ENCODE results near the gene AIP. TPM values are rescaled to one million over a fixed set of nuclear protein-coding genes. Genes with fewer than 3 reads are reported as not detected.

The AIP gene
- total and polyA plus RNA-seq, 9 of the 15 experiments (the other 6 are each of a cell fraction or from before 2014, with no cell fraction given): 5.2 to 92.5 (median 52.7) TPM

GRCh38 chr11:67535561-67535960 is 52.7 kb downstream of the AIP start:
- CTCF ChIA-PET (ENCODE audit: low intra/inter-chr PET ratio): no interaction called here
- DNase-seq (ENCODE audit: extremely low read depth in 1 of 4, low spot score in 3 of 4): no peak
- BruUV-seq (replicated peaks): no TSS peak
- Histone ChIP-seq H3K9me3 (replicated peaks; ENCODE audit: control insufficient read depth, insufficient read depth, low read depth, low read length) (no peaks in the 10 kb centered on the region), H3K9me1 (ENCODE audit: control insufficient read depth, insufficient read depth, low read length) (no peaks in the 10 kb centered on the region), H3K4me2 (ENCODE audit: insufficient read depth, low read length) (no peak overlapping the region), H3K27me3 (ENCODE audit: control insufficient read depth in 2 of 2, insufficient read depth in 2 of 2, low read length in 2 of 2) (no peaks in the 10 kb centered on the region), H3K9ac (ENCODE audit: insufficient read depth in 1 of 2, low read depth in 2 of 2, low read length in 2 of 2) (no peak overlapping the region), H3K4me1 (replicated peaks in 1 of 2; ENCODE audit: control insufficient read depth in 2 of 2, insufficient read depth in 2 of 2, low read length in 2 of 2) (peaks cover 0 to 8% of the 10 kb centered on the region in 2 experiments; a peak in 3 of 5 replicates), H3K79me2 (ENCODE audit: control insufficient read depth, insufficient read depth, low read length) (no peaks in the 10 kb centered on the region), H3K36me3 (ENCODE audit: control insufficient read depth, insufficient read depth, low read length) (no peaks in the 10 kb centered on the region), H3K4me3 (no peak overlapping the region), H3K27ac (ENCODE audit: extremely low read depth, low read depth, low read length) (no peak overlapping the region), H2AFZ (ENCODE audit: low read depth, low read length) (no peak overlapping the region), H4K20me1 (replicated peaks; ENCODE audit: control insufficient read depth, insufficient read depth, low read length) (no peaks in the 10 kb centered on the region)
- intact Hi-C loops (cut with micrococcal nuclease): no loop called here
- in situ Hi-C loops (cut with MboI): loop anchor here (25.0 kb wide), 1 partner anchor 1152 kb away; the partner anchor contains the start of gene GAL
- FAIRE-seq: no peak
- POLR2A ChIA-PET: interaction anchor here (2.9 kb wide), 1 partner anchor 10 kb away, joined by 10 read pairs; no protein-coding TSS in a partner anchor
- TF ChIP-seq NCOA4 (IDR thresholded peaks at IDR 0.05; ENCODE audit: partially characterized antibody): no peak
- no peak for TF ChIP-seq DPF2 (IDR thresholded peaks at IDR 0.05)
- ATAC-seq: no peak
- WGBS (ENCODE audit: insufficient coverage, low coverage, missing lambda C conversion rate): 10% methylated on average over 1 of the region's 1 CpG

GRCh38 chr11:67538306-67538705 is 55.5 kb downstream of the AIP start:
- Histone ChIP-seq H3K4me3 (no peak overlapping the region), H3K27ac (ENCODE audit: extremely low read depth, low read depth, low read length) (no peak overlapping the region), H3K9me3 (replicated peaks; ENCODE audit: control insufficient read depth, insufficient read depth, low read depth, low read length) (no peaks in the 10 kb centered on the region), H3K9ac (ENCODE audit: insufficient read depth in 1 of 2, low read depth in 2 of 2, low read length in 2 of 2) (peak overlapping the region in 1 of 2 experiments; percentile 53; a peak in 1 of 4 replicates), H4K20me1 (replicated peaks; ENCODE audit: control insufficient read depth, insufficient read depth, low read length) (no peaks in the 10 kb centered on the region), H2AFZ (ENCODE audit: low read depth, low read length) (peak overlapping the region; percentile 38; the same call in 1 of the 2 replicates), H3K36me3 (ENCODE audit: control insufficient read depth, insufficient read depth, low read length) (no peaks in the 10 kb centered on the region), H3K4me1 (replicated peaks in 1 of 2; ENCODE audit: control insufficient read depth in 2 of 2, insufficient read depth in 2 of 2, low read length in 2 of 2) (peaks cover 0 to 9% of the 10 kb centered on the region in 2 experiments; a peak in 3 of 5 replicates), H3K79me2 (ENCODE audit: control insufficient read depth, insufficient read depth, low read length) (no peaks in the 10 kb centered on the region), H3K4me2 (ENCODE audit: insufficient read depth, low read length) (no peak overlapping the region), H3K9me1 (ENCODE audit: control insufficient read depth, insufficient read depth, low read length) (no peaks in the 10 kb centered on the region), H3K27me3 (ENCODE audit: control insufficient read depth in 2 of 2, insufficient read depth in 2 of 2, low read length in 2 of 2) (no peaks in the 10 kb centered on the region)
- ChIA-PET CTCF (ENCODE audit: low intra/inter-chr PET ratio) (no interaction called here), POLR2A (interaction anchor here (0.8 to 1.0 kb wide), 2 partner anchors 36 to 137 kb away, joined by 3 read pairs; partner anchors contain the start of gene PPP1CA)
- BruUV-seq (replicated peaks): no TSS peak
- FAIRE-seq (no peak), ATAC-seq (no peak), DNase-seq (ENCODE audit: extremely low read depth in 1 of 4, low spot score in 3 of 4) (no peak)
- intact Hi-C loops (cut with micrococcal nuclease): no loop called here
- peak; percentile 74 to 76 for TF ChIP-seq NRF1 (conservative IDR thresholded peaks at IDR 0.05 in 1 of 2, IDR thresholded peaks at IDR 0.05 in 1 of 2)
- TF ChIP-seq U2AF1 (optimal IDR thresholded peaks at IDR 0.05; ENCODE audit: low read depth, low read length): no peak
- TF ChIP-seq, protein P1, sequence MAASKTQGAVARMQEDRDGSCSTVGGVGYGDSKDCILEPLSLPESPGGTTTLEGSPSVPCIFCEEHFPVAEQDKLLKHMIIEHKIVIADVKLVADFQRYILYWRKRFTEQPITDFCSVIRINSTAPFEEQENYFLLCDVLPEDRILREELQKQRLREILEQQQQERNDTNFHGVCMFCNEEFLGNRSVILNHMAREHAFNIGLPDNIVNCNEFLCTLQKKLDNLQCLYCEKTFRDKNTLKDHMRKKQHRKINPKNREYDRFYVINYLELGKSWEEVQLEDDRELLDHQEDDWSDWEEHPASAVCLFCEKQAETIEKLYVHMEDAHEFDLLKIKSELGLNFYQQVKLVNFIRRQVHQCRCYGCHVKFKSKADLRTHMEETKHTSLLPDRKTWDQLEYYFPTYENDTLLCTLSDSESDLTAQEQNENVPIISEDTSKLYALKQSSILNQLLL (CRISPR knock-in tag; IDR thresholded peaks at IDR 0.05; ENCODE audit: borderline replicate concordance): no peak
- no peak for TF ChIP-seq RBM25 (IDR thresholded peaks at IDR 0.05; ENCODE audit: low read depth, low read length, severe bottlenecking)
- in situ Hi-C loops (cut with MboI): loop anchor here (25.0 kb wide), 1 partner anchor 1149 kb away; the partner anchor contains the start of gene GAL
- WGBS (ENCODE audit: insufficient coverage, low coverage, missing lambda C conversion rate): 19% methylated on average over 6 of the region's 6 CpGs

Data from K562 (cell line).